ENCODE data around the gene CEP70. TPM values are rescaled to one million over a fixed set of nuclear protein-coding genes. Genes with fewer than 3 reads are reported as not detected.
"Not testable (repeated sequence)": the region's sequence is repeated elsewhere in the genome, so short reads cannot be mapped to it uniquely, and the experiment has no call there.

The CEP70 gene
- total and polyA plus RNA-seq, 10 of the 15 experiments (the other 5 are each of a cell fraction or from before 2014, with no cell fraction given): 1.4 to 9.3 (median 2.2) TPM

DNA sequence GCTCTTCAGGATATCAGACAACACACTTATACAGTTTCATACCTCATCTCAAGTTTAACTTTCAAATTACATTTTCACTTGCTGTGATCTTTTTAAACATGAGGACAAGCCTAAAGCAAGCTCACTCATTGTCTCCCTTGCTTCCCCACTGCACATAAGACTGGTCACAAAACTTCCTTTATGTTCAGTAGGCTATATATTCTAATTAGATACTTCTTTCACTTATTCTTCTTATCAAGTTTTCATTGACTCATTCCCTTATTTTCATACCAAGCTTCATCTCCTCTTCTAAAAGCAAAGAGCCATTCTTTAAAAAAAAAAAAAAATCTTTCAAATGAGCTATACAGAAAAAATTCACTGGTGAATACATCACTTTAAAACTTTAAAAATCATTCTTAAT is 97.0 kb downstream of the CEP70 start (continued):
- no peak for TF ChIP-seq EGR1 (IDR thresholded peaks at IDR 0.05; ENCODE audit: borderline replicate concordance in 1 of 2, low read depth in 2 of 2, low read length in 2 of 2)
- no peak for TF ChIP-seq SMAD1 (IDR thresholded peaks at IDR 0.05; ENCODE audit: low read depth, partially characterized antibody)
- TF ChIP-seq DPF2 (IDR thresholded peaks at IDR 0.05): no peak

DNA sequence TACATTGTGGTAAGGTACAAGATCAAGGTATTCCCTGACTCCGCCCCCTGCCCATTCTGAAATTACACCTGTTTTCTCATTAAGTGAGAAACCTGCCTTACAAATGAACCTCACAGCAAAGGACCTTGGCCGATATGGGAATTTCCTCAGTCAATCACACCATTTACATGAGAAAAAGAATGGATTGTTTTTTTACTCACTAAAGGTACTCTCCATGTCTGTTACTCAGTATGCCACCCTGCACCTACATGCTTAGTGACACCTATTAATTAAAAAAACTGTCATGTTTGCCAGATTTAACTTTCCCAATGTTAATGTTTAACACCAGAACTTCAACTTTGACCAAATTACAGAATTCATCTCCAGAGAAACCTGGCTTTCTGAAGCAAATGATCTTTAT is 97.6 kb downstream of the CEP70 start:
- CTCF ChIA-PET: interaction anchor here (1.2 kb wide), 1 partner anchor 420 kb away, joined by 3 read pairs; no protein-coding TSS in a partner anchor
- in situ Hi-C loops (cut with MboI): no loop called here

DNA sequence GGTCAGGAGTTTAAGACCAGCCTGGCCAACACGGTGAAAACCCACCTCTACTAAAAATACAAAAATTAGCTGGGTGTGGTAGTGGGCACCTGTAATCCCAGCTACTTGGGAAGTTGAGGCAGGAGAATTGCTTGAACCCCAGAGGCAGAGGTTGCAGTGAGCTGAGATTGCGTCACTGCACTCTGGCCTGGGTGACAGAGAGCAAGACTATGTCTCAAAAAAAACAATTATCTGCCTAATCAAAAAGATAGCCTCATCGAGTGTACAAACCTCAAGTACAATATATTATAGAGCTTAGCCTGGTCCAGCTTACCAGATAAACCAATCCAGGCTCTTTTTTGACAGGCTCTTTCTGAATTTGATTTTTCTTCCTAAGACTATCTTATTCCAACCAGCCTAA is 98.4 kb downstream of the CEP70 start:
- POLR2A ChIA-PET: not testable (repeated sequence)
- WGBS (ENCODE audit: insufficient coverage, insufficient replicate concordance, low lambda C conversion rate, missing lambda C conversion rate): 38% methylated on average over 3 of the region's 3 CpGs

More for the DNA sequence above, 97.6 kb downstream of the CEP70 start:
- WGBS (ENCODE audit: insufficient coverage, insufficient replicate concordance, low lambda C conversion rate, missing lambda C conversion rate): 70% methylated on average over 2 of the region's 2 CpGs
- ChIA-PET SMC1A (ENCODE audit: uncharacterized antibody, unreplicated experiment) (interaction anchor here (1.0 to 1.2 kb wide), 4 partner anchors 9 to 18 kb away, joined by 3 to 4 read pairs (median 3); no protein-coding TSS in a partner anchor), RAD21 (ENCODE audit: unreplicated experiment) (interaction anchor here (1.3 kb wide), 1 partner anchor 97 kb away, joined by 4 read pairs; the partner anchor contains the start of gene CEP70), POLR2A (interaction anchor here (0.6 kb wide), 1 partner anchor 642 kb away, joined by 3 read pairs; no protein-coding TSS in a partner anchor)
- no TSS peak for BruUV-seq (replicated peaks)
- Histone ChIP-seq H4K20me1 (ENCODE audit: control insufficient read depth, insufficient read depth) (no peaks in the 10 kb centered on the region), H3K27me3 (replicated peaks in 1 of 2; ENCODE audit: control insufficient read depth in 2 of 2, insufficient read depth in 2 of 2, low read length in 1 of 2) (no peaks in the 10 kb centered on the region), H3K36me3 (ENCODE audit: control insufficient read depth in 2 of 2, insufficient read depth in 2 of 2, low read length in 1 of 2) (no peaks in the 10 kb centered on the region), H3K4me1 (ENCODE audit: control insufficient read depth, insufficient read depth, low read length) (no peaks in the 10 kb centered on the region), H3K9me3 (replicated peaks; ENCODE audit: control insufficient read depth, insufficient read depth, low read length) (no peaks in the 10 kb centered on the region), H2AFZ (ENCODE audit: control insufficient read depth, low read depth, low read length) (no peak overlapping the region), H3K4me3 (no peak overlapping the region), H3K79me2 (ENCODE audit: control insufficient read depth, insufficient read depth, low read length) (no peaks in the 10 kb centered on the region), H3K27ac (ENCODE audit: control insufficient read depth, insufficient read depth) (no peak overlapping the region), H3K9ac (ENCODE audit: control insufficient read depth, insufficient read depth, low read length) (no peak overlapping the region), H3K4me2 (ENCODE audit: control insufficient read depth, insufficient read depth) (no peak overlapping the region)
- TF ChIP-seq, protein P1, sequence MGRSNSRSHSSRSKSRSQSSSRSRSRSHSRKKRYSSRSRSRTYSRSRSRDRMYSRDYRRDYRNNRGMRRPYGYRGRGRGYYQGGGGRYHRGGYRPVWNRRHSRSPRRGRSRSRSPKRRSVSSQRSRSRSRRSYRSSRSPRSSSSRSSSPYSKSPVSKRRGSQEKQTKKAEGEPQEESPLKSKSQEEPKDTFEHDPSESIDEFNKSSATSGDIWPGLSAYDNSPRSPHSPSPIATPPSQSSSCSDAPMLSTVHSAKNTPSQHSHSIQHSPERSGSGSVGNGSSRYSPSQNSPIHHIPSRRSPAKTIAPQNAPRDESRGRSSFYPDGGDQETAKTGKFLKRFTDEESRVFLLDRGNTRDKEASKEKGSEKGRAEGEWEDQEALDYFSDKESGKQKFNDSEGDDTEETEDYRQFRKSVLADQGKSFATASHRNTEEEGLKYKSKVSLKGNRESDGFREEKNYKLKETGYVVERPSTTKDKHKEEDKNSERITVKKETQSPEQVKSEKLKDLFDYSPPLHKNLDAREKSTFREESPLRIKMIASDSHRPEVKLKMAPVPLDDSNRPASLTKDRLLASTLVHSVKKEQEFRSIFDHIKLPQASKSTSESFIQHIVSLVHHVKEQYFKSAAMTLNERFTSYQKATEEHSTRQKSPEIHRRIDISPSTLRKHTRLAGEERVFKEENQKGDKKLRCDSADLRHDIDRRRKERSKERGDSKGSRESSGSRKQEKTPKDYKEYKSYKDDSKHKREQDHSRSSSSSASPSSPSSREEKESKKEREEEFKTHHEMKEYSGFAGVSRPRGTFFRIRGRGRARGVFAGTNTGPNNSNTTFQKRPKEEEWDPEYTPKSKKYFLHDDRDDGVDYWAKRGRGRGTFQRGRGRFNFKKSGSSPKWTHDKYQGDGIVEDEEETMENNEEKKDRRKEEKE (IDR thresholded peaks at IDR 0.05): no peak
- TF ChIP-seq, protein P2, sequence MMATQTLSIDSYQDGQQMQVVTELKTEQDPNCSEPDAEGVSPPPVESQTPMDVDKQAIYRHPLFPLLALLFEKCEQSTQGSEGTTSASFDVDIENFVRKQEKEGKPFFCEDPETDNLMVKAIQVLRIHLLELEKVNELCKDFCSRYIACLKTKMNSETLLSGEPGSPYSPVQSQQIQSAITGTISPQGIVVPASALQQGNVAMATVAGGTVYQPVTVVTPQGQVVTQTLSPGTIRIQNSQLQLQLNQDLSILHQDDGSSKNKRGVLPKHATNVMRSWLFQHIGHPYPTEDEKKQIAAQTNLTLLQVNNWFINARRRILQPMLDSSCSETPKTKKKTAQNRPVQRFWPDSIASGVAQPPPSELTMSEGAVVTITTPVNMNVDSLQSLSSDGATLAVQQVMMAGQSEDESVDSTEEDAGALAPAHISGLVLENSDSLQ (IDR thresholded peaks at IDR 0.05): 0 out of 2 replicates have a peak, but pooled peaks have one; percentile 14
- DNase-seq (ENCODE audit: low read depth, low spot score): no peak
- intact Hi-C loops (cut with micrococcal nuclease; ENCODE audit: unreplicated experiment): no loop called here
- FAIRE-seq: no peak
- ATAC-seq: no peak; the same call in 2 of the 3 replicates

More for the DNA sequence above, 98.4 kb downstream of the CEP70 start:
- ChIA-PET CTCF (interaction anchor here (0.6 to 1.2 kb wide), 4 partner anchors 78 to 440 kb away, joined by 3 read pairs; no protein-coding TSS in a partner anchor), SMC1A (ENCODE audit: uncharacterized antibody, unreplicated experiment) (interaction anchor here (1.0 to 1.2 kb wide), 4 partner anchors 10 to 18 kb away, joined by 3 to 4 read pairs (median 3); no protein-coding TSS in a partner anchor), RAD21 (ENCODE audit: unreplicated experiment) (interaction anchor here (0.5 to 1.3 kb wide), 3 partner anchors 98 to 224 kb away, joined by 3 to 4 read pairs (median 3); partner anchors contain the start of gene CEP70)
- DNase-seq (ENCODE audit: low read depth, low spot score); H3K4me1 ChIP-seq (ENCODE audit: control insufficient read depth, insufficient read depth, low read length); H3K9ac ChIP-seq (ENCODE audit: control insufficient read depth, insufficient read depth, low read length); H3K4me3 ChIP-seq; H2AFZ ChIP-seq (ENCODE audit: control insufficient read depth, low read depth, low read length); in situ Hi-C loops (cut with MboI); H3K9me3 ChIP-seq (replicated peaks; ENCODE audit: control insufficient read depth, insufficient read depth, low read length); BruUV-seq (replicated peaks); H3K27ac ChIP-seq (ENCODE audit: control insufficient read depth, insufficient read depth); H3K79me2 ChIP-seq (ENCODE audit: control insufficient read depth, insufficient read depth, low read length); H3K4me2 ChIP-seq (ENCODE audit: control insufficient read depth, insufficient read depth); intact Hi-C loops (cut with micrococcal nuclease; ENCODE audit: unreplicated experiment); H3K36me3 ChIP-seq (ENCODE audit: control insufficient read depth in 2 of 2, insufficient read depth in 2 of 2, low read length in 1 of 2); H4K20me1 ChIP-seq (ENCODE audit: control insufficient read depth, insufficient read depth); FAIRE-seq; ATAC-seq; H3K27me3 ChIP-seq (replicated peaks in 1 of 2; ENCODE audit: control insufficient read depth in 2 of 2, insufficient read depth in 2 of 2, low read length in 1 of 2): not testable (repeated sequence)

Measured in GM12878 (cell line).